Measurements from ENCODE around the gene HES2. TPM values are rescaled to one million over a fixed set of nuclear protein-coding genes. Genes with fewer than 3 reads are reported as not detected.

The HES2 gene
- total RNA-seq, 1 experiment from 2014 or later, result 1.2 TPM

DNA sequence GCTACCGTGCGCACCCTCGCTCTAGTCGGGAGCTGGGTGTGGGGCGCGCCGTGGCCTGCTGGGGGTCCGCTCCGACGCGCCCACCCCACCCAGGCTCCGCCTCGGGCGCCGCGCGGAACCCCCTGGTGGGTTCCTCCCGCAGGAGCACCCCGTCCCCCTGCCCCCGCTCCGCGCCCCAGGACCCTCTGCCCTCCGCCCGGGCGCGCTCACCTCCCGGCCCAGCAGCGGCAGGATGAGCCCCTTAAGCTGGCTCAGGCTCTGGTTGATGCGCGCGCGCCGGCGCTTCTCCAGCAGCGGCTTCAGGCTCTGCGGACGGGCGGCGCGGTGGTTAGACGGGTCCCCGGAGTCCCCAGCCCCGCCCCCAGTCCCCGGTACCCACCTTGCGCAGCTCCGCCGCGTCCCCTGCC, 319 bp downstream of the HES2 start:
- Histone ChIP-seq H4K20me1 (ENCODE audit: control insufficient read depth, insufficient read depth, insufficient read length) (no peaks in the 10 kb centered on the region), H3K79me2 (ENCODE audit: insufficient read depth, low read length) (no peaks in the 10 kb centered on the region), H3K56ac (ENCODE audit: insufficient read length, low read depth, low read length) (no peak overlapping the region), H3K9me3 (ENCODE audit: control insufficient read depth, low read depth, low read length) (no peaks in the 10 kb centered on the region), H3K9ac (ENCODE audit: extremely low read depth, insufficient read length, low read length) (no peak overlapping the region), H2BK120ac (ENCODE audit: low read depth, low read length, poor library complexity, severe bottlenecking) (no peak overlapping the region), H4K91ac (ENCODE audit: insufficient read length, low read depth, low read length) (no peak overlapping the region), H3K18ac (ENCODE audit: insufficient read length, low read depth, low read length) (no peak overlapping the region), H4K5ac (ENCODE audit: insufficient read length, low read depth, low read length) (no peak overlapping the region), H3K23ac (ENCODE audit: insufficient read length, low read depth, low read length) (no peak overlapping the region), H3K27me3 (ENCODE audit: insufficient read depth, low read length) (peaks cover 71% of the 10 kb centered on the region), H3K4ac (ENCODE audit: low read depth, low read length) (no peak overlapping the region), H2AFZ (ENCODE audit: low read length) (no peak overlapping the region), H3K4me2 (ENCODE audit: insufficient read depth, insufficient read length, low read length) (peak overlapping the region; percentile 50), H2AK5ac (ENCODE audit: insufficient read length, low read length) (no peak overlapping the region), H3K4me1 (ENCODE audit: insufficient read depth, low read length) (peaks cover 3% of the 10 kb centered on the region; the same call in 1 of the 2 replicates), H3K79me1 (ENCODE audit: insufficient read depth, low read depth, low read length, poor library complexity, severe bottlenecking) (no peaks in the 10 kb centered on the region), H2BK12ac (ENCODE audit: insufficient read length, low read depth, low read length) (no peak overlapping the region), H2BK5ac (ENCODE audit: insufficient read length, low read length) (no peak overlapping the region), H2BK20ac (ENCODE audit: low read depth, low read length, poor library complexity, severe bottlenecking) (no peak overlapping the region), H4K8ac (replicated peaks; ENCODE audit: insufficient read length, low read depth, low read length) (no peak overlapping the region), H3T11ph (ENCODE audit: low read length) (no peak overlapping the region), H2BK15ac (ENCODE audit: low read depth, low read length) (no peak overlapping the region), H3K14ac (ENCODE audit: insufficient read depth, low read length) (no peak overlapping the region), H3K27ac (ENCODE audit: insufficient read length, low read depth, low read length) (no peak overlapping the region), H3K23me2 (ENCODE audit: insufficient read length, low read depth, low read length, poor library complexity, severe bottlenecking) (peaks cover 10% of the 10 kb centered on the region)
- TF ChIP-seq, protein P1, sequence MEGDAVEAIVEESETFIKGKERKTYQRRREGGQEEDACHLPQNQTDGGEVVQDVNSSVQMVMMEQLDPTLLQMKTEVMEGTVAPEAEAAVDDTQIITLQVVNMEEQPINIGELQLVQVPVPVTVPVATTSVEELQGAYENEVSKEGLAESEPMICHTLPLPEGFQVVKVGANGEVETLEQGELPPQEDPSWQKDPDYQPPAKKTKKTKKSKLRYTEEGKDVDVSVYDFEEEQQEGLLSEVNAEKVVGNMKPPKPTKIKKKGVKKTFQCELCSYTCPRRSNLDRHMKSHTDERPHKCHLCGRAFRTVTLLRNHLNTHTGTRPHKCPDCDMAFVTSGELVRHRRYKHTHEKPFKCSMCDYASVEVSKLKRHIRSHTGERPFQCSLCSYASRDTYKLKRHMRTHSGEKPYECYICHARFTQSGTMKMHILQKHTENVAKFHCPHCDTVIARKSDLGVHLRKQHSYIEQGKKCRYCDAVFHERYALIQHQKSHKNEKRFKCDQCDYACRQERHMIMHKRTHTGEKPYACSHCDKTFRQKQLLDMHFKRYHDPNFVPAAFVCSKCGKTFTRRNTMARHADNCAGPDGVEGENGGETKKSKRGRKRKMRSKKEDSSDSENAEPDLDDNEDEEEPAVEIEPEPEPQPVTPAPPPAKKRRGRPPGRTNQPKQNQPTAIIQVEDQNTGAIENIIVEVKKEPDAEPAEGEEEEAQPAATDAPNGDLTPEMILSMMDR (conservative IDR thresholded peaks at IDR 0.05), result no peak
- DNase-seq, result peak; percentile 72
- H3K4me1 Mint-ChIP-seq, result peaks cover 27 to 30% of the 10 kb centered on the region in 2 experiments
- WGBS (ENCODE audit: extremely low coverage, insufficient read length, low lambda C conversion rate), result no CpG with 5 or more reads among the region's 48 CpGs
- peaks cover 0 to 3% of the 10 kb centered on the region in 2 experiments; a peak in 2 of 5 replicates for H3K9me3 Mint-ChIP-seq
- peak overlapping the region; percentile 42 to 74; a peak in 4 of 5 replicates for H3K4me3 Mint-ChIP-seq
- H3K36me3 Mint-ChIP-seq (ENCODE audit: insufficient read depth in 1 of 3, low read depth in 3 of 3), result no peaks in the 10 kb centered on the region
- H3K27me3 Mint-ChIP-seq (ENCODE audit: low read depth), result peaks cover 97% of the 10 kb centered on the region
- no peak overlapping the region for H3K27ac Mint-ChIP-seq
